ENCODE data around the gene PRMT1.

The PRMT1 gene

GRCh38 chr19:49651029-49651819, 25.8 kb upstream of the PRMT1 start:
- DNase-seq (ENCODE audit: low read depth in 2 of 2): no peak

- no peak for DNase-seq (ENCODE audit: low read depth in 2 of 2)
Measured at GRCh38 chr19:49651820-49652550, 25.1 kb upstream of the PRMT1 start.

GRCh38 chr19:49652551-49653465, 24.3 kb upstream of the PRMT1 start:
- DNase-seq (ENCODE audit: low read depth in 2 of 2): no peak

GRCh38 chr19:49653466-49653806, 23.6 kb upstream of the PRMT1 start:
- no peak for DNase-seq (ENCODE audit: low read depth in 2 of 2)

- DNase-seq (ENCODE audit: low read depth in 2 of 2): no peak
Measured at GRCh38 chr19:49654581-49654980, 22.5 kb upstream of the PRMT1 start.

- no peak for DNase-seq (ENCODE audit: low read depth in 2 of 2)
Measured at GRCh38 chr19:49655570-49656455, 21.3 kb upstream of the PRMT1 start.

GRCh38 chr19:49656456-49657109, 20.5 kb upstream of the PRMT1 start:
- DNase-seq (ENCODE audit: low read depth in 2 of 2): no peak

- DNase-seq (ENCODE audit: low read depth in 2 of 2): no peak
Measured at GRCh38 chr19:49657493-49658138, 19.5 kb upstream of the PRMT1 start.

GRCh38 chr19:49658139-49658517, 18.9 kb upstream of the PRMT1 start:
- DNase-seq (ENCODE audit: low read depth in 2 of 2): no peak

- DNase-seq (ENCODE audit: low read depth in 2 of 2): no peak
Measured at GRCh38 chr19:49658566-49659442, 18.3 kb upstream of the PRMT1 start.

GRCh38 chr19:49660338-49660961, 16.6 kb upstream of the PRMT1 start:
- DNase-seq (ENCODE audit: low read depth in 2 of 2): no peak

- DNase-seq (ENCODE audit: low read depth in 2 of 2): no peak
Measured at GRCh38 chr19:49662011-49662410, 15.1 kb upstream of the PRMT1 start.

GRCh38 chr19:49663224-49663623, 13.8 kb upstream of the PRMT1 start:
- no peak for DNase-seq (ENCODE audit: low read depth in 2 of 2)

GRCh38 chr19:49664171-49665035, 12.7 kb upstream of the PRMT1 start:
- DNase-seq (ENCODE audit: low read depth in 2 of 2): peak; percentile 92 to 96

GRCh38 chr19:49665036-49665350, 12.1 kb upstream of the PRMT1 start:
- DNase-seq (ENCODE audit: low read depth in 2 of 2): no peak

GRCh38 chr19:49665351-49666119, 11.5 kb upstream of the PRMT1 start, which contains the start of the genes BCL2L12 and IRF3:
Gene BCL2L12 (plus strand): TSS chr19:49665933. CDS start chr19:49666693, 760 bp downstream.
Gene IRF3 (minus strand): TSS chr19:49665857. CDS start chr19:49664838, 1,019 bp downstream.
- peak; percentile 98 to 99 for DNase-seq (ENCODE audit: low read depth in 2 of 2)

- DNase-seq (ENCODE audit: low read depth in 2 of 2): no peak
Measured at GRCh38 chr19:49666120-49666444, 11.0 kb upstream of the PRMT1 start.

Data from stimulated activated CD8-positive, alpha-beta memory T cell treated with anti-CD3 and anti-CD28 coated beads, Interleukin-2, amount 100 ng/mL, for 48 hours (primary cell).